Stimulated activated naive CD8-positive, alpha-beta T cell treated with anti-CD3 and anti-CD28 coated beads, Interleukin-15, Interleukin-2, amounts not matched to agents 100 U/mL and 50 U/mL, for 24 hours (primary cell): ENCODE data around the gene MBNL2.

Experiments used
- ATAC-seq: fragments of 150-1000 bp; cut with Tn5 transposase; one replicate; pipeline ENCODE4 v1.10.0; 2021
- DNase-seq: peaks from one replicate; pipeline ENCODE4 v3.0.0; 2021

Gene MBNL2

GRCh38 chr13:97384371-97384770 is 162.2 kb downstream of the MBNL2 start:
- DNase-seq (no peak), ATAC-seq (no peak)

- ATAC-seq (no peak), DNase-seq (no peak)
These were observed 163.0 kb downstream of the MBNL2 start for GRCh38 chr13:97385146-97385545.

- DNase-seq (no peak), ATAC-seq (peak; percentile 44)
These were observed 163.7 kb downstream of the MBNL2 start for GRCh38 chr13:97385854-97386253.

GRCh38 chr13:97386801-97387484 is 164.8 kb downstream of the MBNL2 start:
- peak; percentile 78 for ATAC-seq
- peak; percentile 47 for DNase-seq

GRCh38 chr13:97387485-97387839 is 165.3 kb downstream of the MBNL2 start:
- no peak for DNase-seq
- ATAC-seq, result peak; percentile 5

- no peak for ATAC-seq
- no peak for DNase-seq
These were observed 165.8 kb downstream of the MBNL2 start for GRCh38 chr13:97387890-97388289.

GRCh38 chr13:97388373-97388772 is 166.2 kb downstream of the MBNL2 start:
- DNase-seq (no peak), ATAC-seq (no peak)

- ATAC-seq (no peak), DNase-seq (no peak)
These were observed 168.9 kb downstream of the MBNL2 start for GRCh38 chr13:97390941-97391600.

GRCh38 chr13:97392020-97392419 is 169.9 kb downstream of the MBNL2 start:
- DNase-seq (no peak), ATAC-seq (no peak)

GRCh38 chr13:97394542-97394941 is 172.4 kb downstream of the MBNL2 start:
- DNase-seq, result no peak
- no peak for ATAC-seq

GRCh38 chr13:97395447-97396136 is 173.5 kb downstream of the MBNL2 start:
- DNase-seq (no peak), ATAC-seq (no peak)

- no peak for ATAC-seq
- no peak for DNase-seq
These were observed 175.1 kb downstream of the MBNL2 start for GRCh38 chr13:97397267-97397666.

- DNase-seq, result no peak
- ATAC-seq, result no peak
These were observed 179.3 kb downstream of the MBNL2 start for GRCh38 chr13:97401421-97401820.

GRCh38 chr13:97403893-97404750 is 182.0 kb downstream of the MBNL2 start:
- DNase-seq, result no peak
- ATAC-seq, result no peak

GRCh38 chr13:97407540-97407939 is 185.4 kb downstream of the MBNL2 start:
- no peak for ATAC-seq
- no peak for DNase-seq

GRCh38 chr13:97408938-97409337 is 186.8 kb downstream of the MBNL2 start:
- ATAC-seq, result no peak
- no peak for DNase-seq

- ATAC-seq (no peak), DNase-seq (no peak)
These were observed 189.9 kb downstream of the MBNL2 start for GRCh38 chr13:97411984-97412383.

- no peak for ATAC-seq
These were observed 191.6 kb downstream of the MBNL2 start for GRCh38 chr13:97413694-97414093.

GRCh38 chr13:97414392-97414791 is 192.3 kb downstream of the MBNL2 start:
- ATAC-seq (no peak), DNase-seq (no peak)

More at GRCh38 chr13:97413694-97414093, 191.6 kb downstream of the MBNL2 start:
- no peak for DNase-seq

- ATAC-seq (no peak), DNase-seq (no peak)
These were observed 195.6 kb downstream of the MBNL2 start for GRCh38 chr13:97417698-97418097.

- no peak for ATAC-seq
- DNase-seq, result no peak
These were observed 200.3 kb downstream of the MBNL2 start for GRCh38 chr13:97422118-97423054.
